ENCODE measurements around the gene SURF4.

Gene SURF4

GRCh38 chr9:133352635-133353340 is 23.1 kb downstream of the SURF4 start:
- DNase-seq (ENCODE audit: low read depth in 2 of 2) = no peak

GRCh38 chr9:133351908-133352634 is 23.8 kb downstream of the SURF4 start:
- no peak for DNase-seq (ENCODE audit: low read depth in 2 of 2)

GRCh38 chr9:133351526-133351907 is 24.3 kb downstream of the SURF4 start:
- DNase-seq (ENCODE audit: low read depth in 2 of 2) = no peak

GRCh38 chr9:133349965-133350616 is 25.8 kb downstream of the SURF4 start:
- no peak for DNase-seq (ENCODE audit: low read depth in 2 of 2)

- DNase-seq (ENCODE audit: low read depth in 2 of 2) = no peak
Measured at GRCh38 chr9:133348718-133349573, 26.9 kb downstream of the SURF4 start.

- peak; percentile 74 to 87 for DNase-seq (ENCODE audit: low read depth in 2 of 2)
Measured at GRCh38 chr9:133347985-133348717, 27.7 kb downstream of the SURF4 start, which contains the start of the genes MED22 and RPL7A. TSS of gene MED22 (minus strand) at chr9:133348131. CDS start at chr9:133346662, 1,469 bp downstream. TSS of gene RPL7A (plus strand) at chr9:133348218. CDS start at chr9:133348244, 26 bp downstream.

- no peak for DNase-seq (ENCODE audit: low read depth in 2 of 2)
Measured at GRCh38 chr9:133347515-133347984, 28.3 kb downstream of the SURF4 start.

GRCh38 chr9:133346021-133346785 is 29.7 kb downstream of the SURF4 start:
- no peak for DNase-seq (ENCODE audit: low read depth in 2 of 2)

GRCh38 chr9:133345596-133345995 is 30.3 kb downstream of the SURF4 start:
- DNase-seq (ENCODE audit: low read depth in 2 of 2) = no peak

- no peak for DNase-seq (ENCODE audit: low read depth in 2 of 2)
Measured at GRCh38 chr9:133344979-133345378, 30.9 kb downstream of the SURF4 start.

- DNase-seq (ENCODE audit: low read depth in 2 of 2) = no peak
Measured at GRCh38 chr9:133344071-133344470, 31.8 kb downstream of the SURF4 start.

GRCh38 chr9:133342570-133342969 is 33.3 kb downstream of the SURF4 start:
- no peak for DNase-seq (ENCODE audit: low read depth in 2 of 2)

GRCh38 chr9:133342069-133342406 is 33.8 kb downstream of the SURF4 start:
- DNase-seq (ENCODE audit: low read depth in 2 of 2) = no peak

GRCh38 chr9:133341369-133342068 is 34.3 kb downstream of the SURF4 start:
- DNase-seq (ENCODE audit: low read depth in 2 of 2) = no peak

GRCh38 chr9:133340916-133341315 is 34.9 kb downstream of the SURF4 start:
- no peak for DNase-seq (ENCODE audit: low read depth in 2 of 2)

GRCh38 chr9:133340256-133340655 is 35.6 kb downstream of the SURF4 start:
- DNase-seq (ENCODE audit: low read depth in 2 of 2) = no peak

GRCh38 chr9:133339641-133340040 is 36.2 kb downstream of the SURF4 start:
- DNase-seq (ENCODE audit: low read depth in 2 of 2) = no peak

- DNase-seq (ENCODE audit: low read depth in 2 of 2) = peak; percentile 79 to 85
Measured at GRCh38 chr9:133335924-133336811, 39.7 kb downstream of the SURF4 start, which contains the start of gene SURF6. TSS of gene SURF6 (minus strand) at chr9:133336188. CDS start at chr9:133336132, 56 bp downstream.

Measured in stimulated activated CD4-positive, alpha-beta T cell treated with anti-CD3 and anti-CD28 coated beads, Interleukin-1b, Interleukin-23, amount 100 ng/mL, for 1 hour (primary cell).